Parathyroid adenoma (tissue), 2 donors: ENCODE results near the gene GPR158.

Source experiments
- H2AFZ ChIP-seq: fragments of 300-600 bp; sonication (generic); one replicate; pipeline ENCODE4 v1.7.0; 2017; ENCODE audit warnings: antibody characterized with exemption, mild to moderate bottlenecking
- H3K27ac ChIP-seq: fragments of 300-600 bp; sonication (generic); one replicate; pipeline ENCODE4 v1.7.0; 2017
- H3K27me3 ChIP-seq: fragments of 300-600 bp; sonication (generic); one replicate; pipeline ENCODE4 v1.7.0; 2017; ENCODE audit warnings: low read length; ENCODE audit not compliant: control insufficient read depth, insufficient read depth
- H3K36me3 ChIP-seq: fragments of 300-600 bp; sonication (generic); one replicate; pipeline ENCODE4 v1.7.0; 2017; ENCODE audit warnings: low read length; ENCODE audit not compliant: control insufficient read depth, insufficient read depth
- H3K4me1 ChIP-seq: fragments of 300-600 bp; sonication (generic); one replicate; pipeline ENCODE4 v1.7.0; 2017; ENCODE audit warnings: control low read depth
- H3K4me2 ChIP-seq: fragments of 300-600 bp; sonication (generic); one replicate; pipeline ENCODE4 v1.7.0; 2017; ENCODE audit warnings: low read length
- H3K4me3 ChIP-seq: fragments of 300-600 bp; sonication (generic); one replicate; pipeline ENCODE4 v1.7.0; 2017; ENCODE audit warnings: low read depth, low read length
- H3K79me2 ChIP-seq: fragments of 300-600 bp; sonication (generic); one replicate; pipeline ENCODE4 v1.7.0; 2017; ENCODE audit warnings: control low read depth
- H3K9ac ChIP-seq: fragments of 300-600 bp; sonication (generic); one replicate; pipeline ENCODE4 v1.7.0; 2017; ENCODE audit warnings: mild to moderate bottlenecking
- H3K9me3 ChIP-seq: fragments of 300-600 bp; sonication (generic); one replicate; pipeline ENCODE4 v1.7.0; 2017; ENCODE audit warnings: low read length; ENCODE audit not compliant: control insufficient read depth
- TF ChIP-seq, protein P1 (sequence below): fragments of 300-600 bp; sonication (generic); IDR thresholded peaks from one replicate; pipeline ENCODE4 v1.7.0; 2017; ENCODE audit warnings: antibody characterized with exemption, mild to moderate bottlenecking
- donor health status: primary hyperparathyroidism.

GPR158 gene

DNA sequence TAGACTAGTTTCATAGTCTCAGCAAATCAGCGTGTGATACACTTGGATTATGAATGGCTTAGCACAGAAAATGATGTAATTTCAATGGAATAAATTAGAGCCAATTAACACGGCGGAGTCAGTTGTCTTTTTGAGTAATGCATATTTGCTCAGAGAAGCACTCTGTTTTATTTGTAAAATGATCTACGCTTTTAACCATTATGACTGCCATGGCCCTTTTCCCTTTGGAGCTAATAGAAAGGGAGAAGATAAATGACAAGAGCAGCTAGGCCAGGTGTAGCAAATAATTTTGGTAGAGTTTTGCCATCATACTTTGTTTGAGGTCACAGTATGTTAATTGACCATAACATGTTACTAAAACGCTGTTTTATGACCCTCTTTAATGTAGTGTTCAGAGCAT lies 86.8 kb downstream of the GPR158 start:
- Histone ChIP-seq H2AFZ (no peak overlapping the region), H3K4me1 (no peaks in the 10 kb centered on the region), H3K36me3 (no peaks in the 10 kb centered on the region), H3K4me2 (no peak overlapping the region), H3K79me2 (no peaks in the 10 kb centered on the region), H3K9ac (no peak overlapping the region), H3K9me3 (no peaks in the 10 kb centered on the region), H3K4me3 (no peak overlapping the region), H3K27ac (no peak overlapping the region), H3K27me3 (no peaks in the 10 kb centered on the region)
- TF ChIP-seq, protein P1, sequence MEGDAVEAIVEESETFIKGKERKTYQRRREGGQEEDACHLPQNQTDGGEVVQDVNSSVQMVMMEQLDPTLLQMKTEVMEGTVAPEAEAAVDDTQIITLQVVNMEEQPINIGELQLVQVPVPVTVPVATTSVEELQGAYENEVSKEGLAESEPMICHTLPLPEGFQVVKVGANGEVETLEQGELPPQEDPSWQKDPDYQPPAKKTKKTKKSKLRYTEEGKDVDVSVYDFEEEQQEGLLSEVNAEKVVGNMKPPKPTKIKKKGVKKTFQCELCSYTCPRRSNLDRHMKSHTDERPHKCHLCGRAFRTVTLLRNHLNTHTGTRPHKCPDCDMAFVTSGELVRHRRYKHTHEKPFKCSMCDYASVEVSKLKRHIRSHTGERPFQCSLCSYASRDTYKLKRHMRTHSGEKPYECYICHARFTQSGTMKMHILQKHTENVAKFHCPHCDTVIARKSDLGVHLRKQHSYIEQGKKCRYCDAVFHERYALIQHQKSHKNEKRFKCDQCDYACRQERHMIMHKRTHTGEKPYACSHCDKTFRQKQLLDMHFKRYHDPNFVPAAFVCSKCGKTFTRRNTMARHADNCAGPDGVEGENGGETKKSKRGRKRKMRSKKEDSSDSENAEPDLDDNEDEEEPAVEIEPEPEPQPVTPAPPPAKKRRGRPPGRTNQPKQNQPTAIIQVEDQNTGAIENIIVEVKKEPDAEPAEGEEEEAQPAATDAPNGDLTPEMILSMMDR: no peak

DNA sequence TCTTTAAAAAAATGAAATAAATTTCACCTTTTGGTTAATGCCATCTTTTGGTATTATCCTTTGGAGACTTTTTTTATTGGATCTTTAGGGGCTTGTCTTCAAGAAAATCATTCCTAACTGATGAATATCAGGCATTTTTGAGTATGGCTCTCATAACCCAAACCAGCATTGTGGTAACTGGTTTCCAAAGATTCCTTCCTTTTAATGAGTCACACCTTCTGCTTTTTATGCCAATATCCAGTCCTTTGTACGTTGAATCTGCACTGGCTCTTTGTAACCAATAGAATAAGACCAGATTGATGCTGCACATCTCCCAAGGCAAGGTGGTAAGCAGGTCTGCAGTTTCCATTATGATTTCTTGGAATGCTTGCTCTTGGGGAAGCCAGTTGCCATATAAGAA lies 89.1 kb downstream of the GPR158 start:
- TF ChIP-seq, protein P1: no peak
- H3K9me3 ChIP-seq: no peaks in the 10 kb centered on the region

DNA sequence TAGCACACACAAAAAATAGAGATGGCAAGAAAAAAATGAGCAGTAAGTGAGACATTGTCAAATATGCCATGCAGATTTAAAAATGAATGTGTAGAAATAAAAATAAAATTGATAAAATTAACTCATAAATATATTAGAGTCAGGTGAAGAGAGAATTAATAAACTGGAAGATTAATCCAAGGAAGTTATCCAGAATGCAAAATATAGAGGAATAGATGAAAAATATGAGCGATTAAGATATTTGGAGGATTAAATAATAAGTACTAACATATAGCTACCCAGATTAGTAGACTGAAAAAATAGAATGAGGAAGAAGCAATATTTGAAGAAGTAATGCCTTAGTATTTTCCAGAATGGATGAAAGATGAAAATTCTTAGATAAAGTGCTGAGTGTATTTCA lies 103.4 kb downstream of the GPR158 start:
- H3K4me2 ChIP-seq: no peak overlapping the region
- H3K9me3 ChIP-seq: no peaks in the 10 kb centered on the region
- H3K4me3 ChIP-seq: no peak overlapping the region
- no peak overlapping the region for H3K9ac ChIP-seq
- H3K36me3 ChIP-seq: no peaks in the 10 kb centered on the region
- H3K27ac ChIP-seq: no peak overlapping the region
- H3K4me1 ChIP-seq: no peaks in the 10 kb centered on the region
- TF ChIP-seq, protein P1: no peak
- H3K79me2 ChIP-seq: no peaks in the 10 kb centered on the region
- no peak overlapping the region for H2AFZ ChIP-seq
- H3K27me3 ChIP-seq: no peaks in the 10 kb centered on the region

More for the DNA sequence above, 89.1 kb downstream of the GPR158 start:
- Histone ChIP-seq H3K4me1 (no peaks in the 10 kb centered on the region), H3K4me2 (no peak overlapping the region), H3K4me3 (no peak overlapping the region), H3K79me2 (no peaks in the 10 kb centered on the region), H3K9ac (no peak overlapping the region), H3K27me3 (no peaks in the 10 kb centered on the region), H3K36me3 (no peaks in the 10 kb centered on the region), H2AFZ (no peak overlapping the region), H3K27ac (no peak overlapping the region)

DNA sequence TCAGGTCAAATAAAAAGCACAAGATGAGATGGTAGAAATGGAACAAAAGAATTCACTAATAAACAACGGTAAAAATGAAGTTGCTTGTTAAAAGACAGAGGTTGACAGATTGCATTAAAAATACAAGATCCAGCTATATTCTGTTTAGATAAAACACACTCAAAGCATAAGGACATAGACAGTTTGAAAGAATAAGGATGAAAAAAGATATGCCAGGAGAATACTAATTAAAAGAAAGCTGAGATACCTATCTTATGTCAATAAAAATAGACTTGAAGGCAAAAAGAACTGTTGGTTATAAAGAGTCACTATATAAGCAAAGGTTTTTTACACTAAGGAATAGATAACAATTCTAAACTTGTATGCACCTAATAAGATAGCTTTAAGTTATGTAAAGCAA lies 105.3 kb downstream of the GPR158 start:
- Histone ChIP-seq H3K9me3 (no peaks in the 10 kb centered on the region), H3K4me2 (no peak overlapping the region)
- TF ChIP-seq, protein P1: no peak

DNA sequence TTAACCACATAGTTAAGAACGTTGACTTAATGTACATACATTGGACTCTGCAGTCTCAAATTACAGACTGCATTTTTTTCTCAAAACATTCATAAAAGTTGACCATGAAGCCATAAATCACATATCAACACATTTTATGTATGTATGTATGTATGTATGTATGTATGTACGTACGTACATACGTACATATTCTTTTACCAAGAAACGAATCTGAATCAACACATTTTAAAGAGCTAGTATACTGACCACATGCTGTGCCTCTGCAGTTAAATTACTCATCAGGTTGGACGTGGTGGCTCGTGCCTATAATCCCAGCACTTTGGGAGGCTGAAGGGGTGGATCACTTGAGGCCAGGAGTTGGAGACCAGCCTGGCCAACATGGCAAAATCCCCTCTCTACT lies 105.8 kb downstream of the GPR158 start:
- no peaks in the 10 kb centered on the region for H3K36me3 ChIP-seq
- no peak overlapping the region for H2AFZ ChIP-seq
- no peaks in the 10 kb centered on the region for H3K79me2 ChIP-seq
- TF ChIP-seq, protein P1: no peak
- H3K27ac ChIP-seq: no peak overlapping the region
- H3K9me3 ChIP-seq: no peaks in the 10 kb centered on the region
- H3K27me3 ChIP-seq: no peaks in the 10 kb centered on the region
- no peak overlapping the region for H3K9ac ChIP-seq
- H3K4me1 ChIP-seq: no peaks in the 10 kb centered on the region
- H3K4me2 ChIP-seq: no peak overlapping the region
- H3K4me3 ChIP-seq: no peak overlapping the region

More for the DNA sequence above, 105.3 kb downstream of the GPR158 start:
- H2AFZ ChIP-seq: no peak overlapping the region
- no peaks in the 10 kb centered on the region for H3K4me1 ChIP-seq
- H3K9ac ChIP-seq: no peak overlapping the region
- no peaks in the 10 kb centered on the region for H3K27me3 ChIP-seq
- no peak overlapping the region for H3K4me3 ChIP-seq
- H3K27ac ChIP-seq: no peak overlapping the region
- no peaks in the 10 kb centered on the region for H3K79me2 ChIP-seq
- H3K36me3 ChIP-seq: no peaks in the 10 kb centered on the region
